Stomach (tissue), 9 donors: ENCODE data around the gene ARL13B. TPM values are rescaled to one million over a fixed set of nuclear protein-coding genes. Genes with fewer than 3 reads are reported as not detected.

Experiments used
- DNase-seq, 2 donors: peaks; one replicate each; pipeline versions ENCODE4 v3.0.0 to v3.0.0-alpha.2; 2013 to 2019
- H3K27ac ChIP-seq, 5 donors: fragments of 200-600 bp in 4 of 5; sonication (generic) in 4 of 5; one replicate each; pipeline ENCODE4 v1.5.1; 2013 to 2019; ENCODE audit warnings: mild to moderate bottlenecking in 1 of 5, moderate library complexity in 1 of 5
- H3K27me3 ChIP-seq, 3 donors: fragments of 200-600 bp; sonication (generic); one replicate each; pipeline ENCODE4 v1.5.1; 2017 to 2019; ENCODE audit warnings: mixed run types in 1 of 3
- H3K36me3 ChIP-seq, 4 donors: fragments of 200-600 bp; sonication (generic); 1 replicate in 3 of 4; 2 replicates in 1 of 4; pipeline ENCODE4 v1.5.1; 2016 to 2019
- H3K4me1 ChIP-seq, 4 donors: fragments of 200-600 bp; sonication (generic); one replicate each; pipeline ENCODE4 v1.5.1; 2016 to 2019
- H3K4me3 ChIP-seq, 4 donors: fragments of 200-600 bp; sonication (generic) in 3 of 4; one replicate each; pipeline ENCODE4 v1.5.1; 2016 to 2019; ENCODE audit warnings: mild to moderate bottlenecking in 1 of 4
- H3K9me3 ChIP-seq, 4 donors: fragments of 200-600 bp; sonication (generic); one replicate each; pipeline ENCODE4 v1.5.1; 2016 to 2019
- CTCF ChIP-seq, 7 experiments: fragments of 450-650 bp in 4 of 7; fragments of 200-600 bp in 3 of 7; sonication (generic) in 3 of 7; IDR thresholded peaks; one replicate each; pipeline ENCODE4 v1.5.1; 2016 to 2019; ENCODE audit warnings: antibody characterized with exemption in 7 of 7, control low read depth in 2 of 7, mild to moderate bottlenecking in 1 of 7
- EP300 ChIP-seq: sonication (generic); formaldehyde crosslinking; IDR thresholded peaks from one replicate; pipeline ENCODE4 v1.6.1; 2017; ENCODE audit warnings: antibody characterized with exemption
- POLR2A ChIP-seq, 4 donors: fragments of 450-650 bp; IDR thresholded peaks; one replicate each; pipeline ENCODE4 v1.6.1; 2016; ENCODE audit warnings: antibody characterized with exemption in 4 of 4, control low read depth in 2 of 4, mild to moderate bottlenecking in 1 of 4, moderate library complexity in 1 of 4
- POLR2AphosphoS5 ChIP-seq, 3 donors: sonication (generic); formaldehyde crosslinking; IDR thresholded peaks; one replicate each; pipeline ENCODE4 v1.6.1; 2016; ENCODE audit warnings: antibody characterized with exemption in 3 of 3
- WGBS, 5 donors: extraction: QIAGEN DNeasy Blood & Tissue Kit in 3 of 5; methylation state at CpG; one replicate each; pipeline versions ENCODE4 v1.1.5 to v1.1.7; 2013 to 2018; 5-methylcytosine and 5-hydroxymethylcytosine counted together
- intact Hi-C: fragments of 100-400 bp; cut with DNase I; formaldehyde crosslinking; loops from one replicate; pipeline ENCODE4 v1.15.1; 2023; ENCODE audit warnings: low total_unique reads
- polyA plus RNA-seq, 3 donors: library from polyadenylated mRNA; stranded (reverse); fragments of 200-250 nt; gene quantifications; one replicate each; pipeline ENCODE4 v1.2.3, GENCODE V29; 2013
- total RNA-seq, 5 donors: library from RNA; depleted of rRNA; stranded (reverse); fragments of >200 nt; gene quantifications; one replicate each; pipeline versions ENCODE4 v1.1.0 to v1.2.3, GENCODE V29; 2014 to 2016
- donor health status: healthy with polysubstance abuse.
- donor health status: Bipolar disorder and iron deficiency.
- donor health status: healthy.

The ARL13B gene
- total and polyA plus RNA-seq, 8 donors: 0.45 to 23.2 (median 4.1) TPM

GRCh38 chr3:93984618-93985017 lies 4.7 kb downstream of the ARL13B start:
- WGBS, 5 donors: 86 to 96% (median 94%) methylated on average over 5 of the region's 5 CpGs
- Histone ChIP-seq H3K27ac (no peak overlapping the region), H3K27me3 (no peaks in the 10 kb centered on the region), H3K36me3 (no peaks in the 10 kb centered on the region), H3K4me3 (no peak overlapping the region), H3K4me1 (peaks cover 9 to 39% (median 13%) of the 10 kb centered on the region in 4 donors), H3K9me3 (no peaks in the 10 kb centered on the region)
- TF ChIP-seq EP300: no peak
- no peak for TF ChIP-seq POLR2A (IDR thresholded peaks at IDR 0.05)
- no peak for TF ChIP-seq CTCF (IDR thresholded peaks at IDR 0.05)
- TF ChIP-seq POLR2AphosphoS5 (IDR thresholded peaks at IDR 0.05): no peak
- DNase-seq: no peak
- intact Hi-C loops: no loop called here

- H3K27ac ChIP-seq: no peak overlapping the region
- no peak overlapping the region for H3K4me3 ChIP-seq
- no peaks in the 10 kb centered on the region for H3K27me3 ChIP-seq
- H3K4me1 ChIP-seq: peaks cover 0 to 10% (median 0%) of the 10 kb centered on the region in 4 donors
- no peak for DNase-seq
- TF ChIP-seq CTCF (IDR thresholded peaks at IDR 0.05): no peak
- TF ChIP-seq POLR2A (IDR thresholded peaks at IDR 0.05): no peak
- TF ChIP-seq EP300: no peak
- no peak for TF ChIP-seq POLR2AphosphoS5 (IDR thresholded peaks at IDR 0.05)
- no peaks in the 10 kb centered on the region for H3K36me3 ChIP-seq
- intact Hi-C loops: no loop called here
- no peaks in the 10 kb centered on the region for H3K9me3 ChIP-seq
These were observed 8.3 kb downstream of the ARL13B start for GRCh38 chr3:93988283-93988682.

- TF ChIP-seq EP300 (no peak), POLR2A (IDR thresholded peaks at IDR 0.05) (no peak), CTCF (IDR thresholded peaks at IDR 0.05) (no peak), POLR2AphosphoS5 (IDR thresholded peaks at IDR 0.05) (no peak)
- 90 to 99% (median 91%) methylated on average over 9 of the region's 9 CpGs for WGBS, 5 donors
- intact Hi-C loops: no loop called here
These were observed 8.8 kb downstream of the ARL13B start for GRCh38 chr3:93988764-93989163.

GRCh38 chr3:93989241-93989640 lies 9.3 kb downstream of the ARL13B start:
- Histone ChIP-seq H3K36me3 (no peaks in the 10 kb centered on the region), H3K27me3 (no peaks in the 10 kb centered on the region), H3K4me3 (no peak overlapping the region), H3K4me1 (peaks cover 0 to 10% (median 0%) of the 10 kb centered on the region in 4 donors), H3K27ac (no peak overlapping the region), H3K9me3 (no peaks in the 10 kb centered on the region)
- intact Hi-C loops: no loop called here
- TF ChIP-seq EP300 (no peak), CTCF (IDR thresholded peaks at IDR 0.05) (no peak), POLR2A (IDR thresholded peaks at IDR 0.05) (no peak), POLR2AphosphoS5 (IDR thresholded peaks at IDR 0.05) (no peak)
- WGBS, 5 donors: 80 to 94% (median 89%) methylated on average over 3 of the region's 3 CpGs
- no peak for DNase-seq

More at GRCh38 chr3:93988764-93989163, 8.8 kb downstream of the ARL13B start:
- no peaks in the 10 kb centered on the region for H3K36me3 ChIP-seq
- H3K27ac ChIP-seq: no peak overlapping the region
- H3K9me3 ChIP-seq: no peaks in the 10 kb centered on the region
- no peak overlapping the region for H3K4me3 ChIP-seq
- H3K4me1 ChIP-seq: peaks cover 0 to 10% (median 0%) of the 10 kb centered on the region in 4 donors
- H3K27me3 ChIP-seq: no peaks in the 10 kb centered on the region
- no peak for DNase-seq
